PC-9 (cell line): Measurements from ENCODE around the gene TBC1D22A. TPM values are rescaled to one million over a fixed set of nuclear protein-coding genes. Genes with fewer than 3 reads are reported as not detected.

Experiments used
- BruUV-seq: library from RNA; stranded (reverse); fragments of 400-500 nt; replicated peaks from 2 replicates; lab custom pipeline; 2021; lab: Mats Ljungman, UMichigan
- CTCF ChIA-PET: fragments of 300-600 bp; sonication (Branson Sonifier 250); formaldehyde crosslinking; loops from one replicate; lab custom pipeline; 2022; ENCODE audit warnings: antibody characterized with exemption; lab: Charles Lee
- POLR2A ChIA-PET: fragments of 300-600 bp; sonication (Branson Sonifier 250); formaldehyde crosslinking; loops from one replicate; lab custom pipeline; 2022; ENCODE audit warnings: antibody characterized with exemption; ENCODE audit not compliant: unreplicated experiment; lab: Charles Lee
- DNase-seq, 2 experiments: peaks; one replicate each; pipeline versions ENCODE4 v3.0.0 to v3.0.0-alpha.2; 2015 to 2022; ENCODE audit warnings: mixed read lengths in 1 of 2
- H2AFZ ChIP-seq: fragments of 200-600 bp; sonication (generic); 2 replicates; pipeline ENCODE4 v1.8.1; 2017; ENCODE audit warnings: antibody characterized with exemption
- H3F3A ChIP-seq: fragments of 200-600 bp; sonication (generic); 2 replicates; pipeline ENCODE4 v1.8.1; 2017; ENCODE audit warnings: antibody characterized with exemption, mild to moderate bottlenecking, low read depth; ENCODE audit not compliant: insufficient read depth
- H3K27ac ChIP-seq: fragments of 200-600 bp; sonication (generic); 2 replicates; pipeline ENCODE4 v1.6.1; 2016; ENCODE audit warnings: mixed run types
- H3K27me3 ChIP-seq: fragments of 200-600 bp; sonication (generic); 2 replicates; pipeline ENCODE4 v1.6.1; 2016; ENCODE audit warnings: low read depth, mixed run types; ENCODE audit not compliant: insufficient read depth
- H3K36me3 ChIP-seq: fragments of 200-600 bp; sonication (generic); 2 replicates; pipeline ENCODE4 v1.6.1; 2016; ENCODE audit warnings: low read depth, mixed run types
- H3K4me1 ChIP-seq: fragments of 200-600 bp; sonication (generic); replicated peaks from 2 replicates; pipeline ENCODE4 v1.6.1; 2016; ENCODE audit warnings: mixed run types; ENCODE audit not compliant: insufficient read depth
- H3K4me2 ChIP-seq: fragments of 200-600 bp; sonication (generic); 2 replicates; pipeline ENCODE4 v1.6.1; 2017; ENCODE audit warnings: mixed run types
- H3K4me3 ChIP-seq: fragments of 200-600 bp; sonication (generic); 2 replicates; pipeline ENCODE4 v1.6.1; 2016; ENCODE audit warnings: mixed run types
- H3K79me2 ChIP-seq: fragments of 200-600 bp; sonication (generic); 2 replicates; pipeline ENCODE4 v1.6.1; 2017; ENCODE audit warnings: low read depth, mixed run types
- H3K9me2 ChIP-seq: fragments of 200-600 bp; sonication (generic); 2 replicates; pipeline ENCODE4 v1.8.1; 2017; ENCODE audit warnings: mild to moderate bottlenecking; ENCODE audit not compliant: insufficient read depth
- H3K9me3 ChIP-seq: fragments of 200-600 bp; sonication (generic); 2 replicates; pipeline ENCODE4 v1.8.1; 2016; ENCODE audit warnings: low read depth; ENCODE audit not compliant: insufficient read depth
- H4K20me1 ChIP-seq: fragments of 200-600 bp; sonication (generic); 2 replicates; pipeline ENCODE4 v1.8.1; 2017; ENCODE audit not compliant: insufficient read depth
- EZH2 ChIP-seq: fragments of 200-600 bp; sonication (generic); IDR thresholded peaks from 2 replicates; pipeline ENCODE4 v1.8.0; 2017; ENCODE audit warnings: antibody characterized with exemption, low read depth
- intact Hi-C: fragments of 100-400 bp; cut with micrococcal nuclease; formaldehyde crosslinking; loops from one replicate; pipeline ENCODE4 v1.10.0; 2022; ENCODE audit not compliant: unreplicated experiment
- total RNA-seq: library from RNA; stranded (reverse); gene quantifications from 2 replicates; pipeline ENCODE4 v1.2.3, GENCODE V29; 2021
- TF ChIP-seq, protein P1 (sequence below): fragments of 200-600 bp; sonication (generic); conservative IDR thresholded peaks from 2 replicates; pipeline ENCODE4 v1.6.1; 2017; ENCODE audit warnings: mixed run types, antibody characterized with exemption, mild to moderate bottlenecking, moderate library complexity

The TBC1D22A gene
- total RNA-seq, 1 experiment from 2014 or later, result 40.3 TPM

DNA sequence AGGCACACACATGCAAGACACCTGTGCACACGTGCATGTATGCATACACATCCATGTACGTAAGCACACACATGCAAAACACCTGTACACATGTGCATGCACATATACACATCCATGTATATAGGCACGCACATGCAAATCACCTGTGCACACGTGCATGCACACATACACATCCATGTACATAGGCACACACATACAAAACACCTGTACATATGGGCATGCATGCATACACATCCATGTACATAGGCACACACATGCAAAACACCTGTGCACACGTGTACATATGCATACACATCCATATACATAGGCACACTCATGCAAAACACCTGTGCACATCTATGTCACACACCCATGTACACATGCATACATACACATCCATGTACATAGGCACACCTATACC is 458.3 kb downstream of the TBC1D22A start:
- no peak overlapping the region for H3K4me3 ChIP-seq
- H3K4me1 ChIP-seq, result no peaks in the 10 kb centered on the region
- no peak overlapping the region for H3K27ac ChIP-seq
- DNase-seq, result no peak
- no peaks in the 10 kb centered on the region for H3K36me3 ChIP-seq
- peaks cover 71% of the 10 kb centered on the region for H3K27me3 ChIP-seq
- peaks cover 11% of the 10 kb centered on the region; the same call in 1 of the 2 replicates for H3F3A ChIP-seq
- ChIA-PET POLR2A (no interaction called here), CTCF (no interaction called here)
- no peaks in the 10 kb centered on the region for H3K9me3 ChIP-seq
- TF ChIP-seq EZH2, result no peak
- TF ChIP-seq, protein P1, sequence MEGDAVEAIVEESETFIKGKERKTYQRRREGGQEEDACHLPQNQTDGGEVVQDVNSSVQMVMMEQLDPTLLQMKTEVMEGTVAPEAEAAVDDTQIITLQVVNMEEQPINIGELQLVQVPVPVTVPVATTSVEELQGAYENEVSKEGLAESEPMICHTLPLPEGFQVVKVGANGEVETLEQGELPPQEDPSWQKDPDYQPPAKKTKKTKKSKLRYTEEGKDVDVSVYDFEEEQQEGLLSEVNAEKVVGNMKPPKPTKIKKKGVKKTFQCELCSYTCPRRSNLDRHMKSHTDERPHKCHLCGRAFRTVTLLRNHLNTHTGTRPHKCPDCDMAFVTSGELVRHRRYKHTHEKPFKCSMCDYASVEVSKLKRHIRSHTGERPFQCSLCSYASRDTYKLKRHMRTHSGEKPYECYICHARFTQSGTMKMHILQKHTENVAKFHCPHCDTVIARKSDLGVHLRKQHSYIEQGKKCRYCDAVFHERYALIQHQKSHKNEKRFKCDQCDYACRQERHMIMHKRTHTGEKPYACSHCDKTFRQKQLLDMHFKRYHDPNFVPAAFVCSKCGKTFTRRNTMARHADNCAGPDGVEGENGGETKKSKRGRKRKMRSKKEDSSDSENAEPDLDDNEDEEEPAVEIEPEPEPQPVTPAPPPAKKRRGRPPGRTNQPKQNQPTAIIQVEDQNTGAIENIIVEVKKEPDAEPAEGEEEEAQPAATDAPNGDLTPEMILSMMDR, result no peak
- H3K9me2 ChIP-seq, result no peaks in the 10 kb centered on the region
- H3K4me2 ChIP-seq, result no peak overlapping the region
- no peak overlapping the region for H2AFZ ChIP-seq
- no TSS peak for BruUV-seq
- no peaks in the 10 kb centered on the region for H4K20me1 ChIP-seq
- intact Hi-C loops, result no loop called here
- no peaks in the 10 kb centered on the region for H3K79me2 ChIP-seq

DNA sequence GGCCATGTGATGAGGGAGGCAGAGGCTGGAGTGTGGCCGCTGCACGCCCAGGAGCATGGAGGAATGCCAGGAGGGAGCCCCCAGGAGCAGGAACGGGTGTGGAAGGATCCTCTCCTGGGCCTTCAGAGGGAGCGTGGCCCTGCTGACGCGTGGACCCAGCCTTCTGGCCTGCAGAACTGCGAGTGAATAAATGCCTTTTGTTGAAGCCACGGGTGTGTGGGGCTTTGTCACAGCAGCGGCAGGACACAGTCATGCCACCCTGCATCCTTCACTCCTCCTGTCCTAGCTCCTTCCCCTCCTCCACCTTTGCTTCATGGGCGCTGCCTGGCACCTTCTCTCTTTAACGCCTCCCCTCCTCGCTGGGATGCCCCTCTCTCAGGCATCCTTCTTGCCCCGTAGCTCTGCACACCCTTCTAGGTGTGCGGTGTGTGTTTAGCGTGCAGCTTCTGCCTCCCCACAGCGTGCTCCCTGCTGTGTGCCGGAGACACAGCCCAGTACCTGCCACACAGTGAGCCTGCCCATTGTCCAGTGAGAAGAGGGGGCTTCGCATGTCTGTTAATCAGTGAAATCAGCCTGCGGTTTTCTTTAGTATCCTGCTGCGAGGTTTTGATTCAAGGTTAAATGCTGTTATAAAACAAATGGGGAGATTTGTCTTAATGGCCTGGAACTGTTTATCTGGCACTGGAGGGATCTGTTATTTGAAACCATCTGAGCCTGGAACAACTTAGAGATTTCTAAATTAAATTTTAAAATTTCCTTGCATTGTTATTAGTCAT is 459.6 kb downstream of the TBC1D22A start:
- H3K4me2 ChIP-seq, result no peak overlapping the region
- intact Hi-C loops, result no loop called here
- no peaks in the 10 kb centered on the region for H3K36me3 ChIP-seq
- ChIA-PET POLR2A (no interaction called here), CTCF (no interaction called here)
- no peaks in the 10 kb centered on the region for H3K9me2 ChIP-seq
- no peaks in the 10 kb centered on the region for H3K9me3 ChIP-seq
- no peaks in the 10 kb centered on the region for H3K4me1 ChIP-seq
- no peak overlapping the region for H3K4me3 ChIP-seq
- BruUV-seq, result no TSS peak
- peaks cover 11% of the 10 kb centered on the region; the same call in 1 of the 2 replicates for H3F3A ChIP-seq
- H3K27me3 ChIP-seq, result peaks cover 74% of the 10 kb centered on the region
- no peak overlapping the region for H3K27ac ChIP-seq
- no peak for DNase-seq
- H2AFZ ChIP-seq, result no peak overlapping the region
- no peaks in the 10 kb centered on the region for H3K79me2 ChIP-seq
- H4K20me1 ChIP-seq, result no peaks in the 10 kb centered on the region
- TF ChIP-seq EZH2, result no peak
- TF ChIP-seq, protein P1, result no peak

Other genes with a start within 250 kb of the TBC1D22A start
- 37.6 and 55.4 TPM in 2 replicates for gene CELSR1, start 225.0 kb upstream of the TBC1D22A start, total RNA-seq
- gene GRAMD4, start 142.3 kb upstream of the TBC1D22A start, total RNA-seq, result 36.4 and 38.2 TPM in 2 replicates
- 24.9 and 25.9 TPM in 2 replicates for gene CERK, start 24.4 kb upstream of the TBC1D22A start, total RNA-seq